PC-9 (cell line): ENCODE measurements around the gene CCDC174.

Source experiments
- EZH2 ChIP-seq: fragments of 200-600 bp; sonication (generic); IDR thresholded peaks from 2 replicates; pipeline ENCODE4 v1.8.0; 2017; ENCODE audit warnings: antibody characterized with exemption, low read depth
- TF ChIP-seq, protein P1 (sequence below): fragments of 200-600 bp; sonication (generic); conservative IDR thresholded peaks from 2 replicates; pipeline ENCODE4 v1.6.1; 2017; ENCODE audit warnings: mixed run types, antibody characterized with exemption, mild to moderate bottlenecking, moderate library complexity

DNA sequence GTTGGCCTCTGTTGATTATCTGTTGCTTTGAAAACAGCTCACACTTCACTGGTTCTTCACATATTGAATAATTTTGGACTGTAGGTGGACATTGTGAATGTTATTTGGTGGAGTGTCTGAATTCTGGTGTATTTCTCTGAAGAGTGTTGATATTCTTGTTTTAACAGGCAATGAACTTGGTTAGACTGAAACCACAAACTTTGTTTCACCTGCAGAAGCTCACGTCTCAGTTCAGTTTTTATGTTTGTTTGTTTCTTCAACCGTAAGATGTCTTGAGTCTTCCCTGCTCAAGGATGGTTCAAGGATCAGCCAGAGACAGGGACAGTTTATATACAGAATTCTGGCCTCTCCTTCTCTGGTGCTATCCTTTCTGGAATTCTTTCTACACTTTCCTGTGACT, 67.0 kb downstream of the CCDC174 start:
- TF ChIP-seq, protein P1, sequence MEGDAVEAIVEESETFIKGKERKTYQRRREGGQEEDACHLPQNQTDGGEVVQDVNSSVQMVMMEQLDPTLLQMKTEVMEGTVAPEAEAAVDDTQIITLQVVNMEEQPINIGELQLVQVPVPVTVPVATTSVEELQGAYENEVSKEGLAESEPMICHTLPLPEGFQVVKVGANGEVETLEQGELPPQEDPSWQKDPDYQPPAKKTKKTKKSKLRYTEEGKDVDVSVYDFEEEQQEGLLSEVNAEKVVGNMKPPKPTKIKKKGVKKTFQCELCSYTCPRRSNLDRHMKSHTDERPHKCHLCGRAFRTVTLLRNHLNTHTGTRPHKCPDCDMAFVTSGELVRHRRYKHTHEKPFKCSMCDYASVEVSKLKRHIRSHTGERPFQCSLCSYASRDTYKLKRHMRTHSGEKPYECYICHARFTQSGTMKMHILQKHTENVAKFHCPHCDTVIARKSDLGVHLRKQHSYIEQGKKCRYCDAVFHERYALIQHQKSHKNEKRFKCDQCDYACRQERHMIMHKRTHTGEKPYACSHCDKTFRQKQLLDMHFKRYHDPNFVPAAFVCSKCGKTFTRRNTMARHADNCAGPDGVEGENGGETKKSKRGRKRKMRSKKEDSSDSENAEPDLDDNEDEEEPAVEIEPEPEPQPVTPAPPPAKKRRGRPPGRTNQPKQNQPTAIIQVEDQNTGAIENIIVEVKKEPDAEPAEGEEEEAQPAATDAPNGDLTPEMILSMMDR = no peak
- TF ChIP-seq EZH2 = no peak
